BLaER1 (cell line): ENCODE measurements around the gene ARHGAP8.

Experiments used
- H3K27ac ChIP-seq: shearing (Covaris generic); formaldehyde crosslinking; 2 replicates; pipeline ENCODE4 v1.8.1; 2022
- H3K27me3 ChIP-seq: shearing (Covaris generic); formaldehyde crosslinking; 2 replicates; pipeline ENCODE4 v1.8.1; 2022
- H3K36me3 ChIP-seq: shearing (Covaris generic); formaldehyde crosslinking; 2 replicates; pipeline ENCODE4 v1.8.1; 2022
- H3K4me1 ChIP-seq: shearing (Covaris generic); formaldehyde crosslinking; 2 replicates; pipeline ENCODE4 v1.8.1; 2022
- H3K4me2 ChIP-seq: shearing (Covaris generic); formaldehyde crosslinking; 2 replicates; pipeline ENCODE4 v1.8.1; 2022
- H3K4me3 ChIP-seq: shearing (Covaris generic); formaldehyde crosslinking; 2 replicates; pipeline ENCODE4 v1.8.1; 2022
- H3K9ac ChIP-seq: shearing (Covaris generic); formaldehyde crosslinking; 2 replicates; pipeline ENCODE4 v1.8.1; 2022
- H3K9me3 ChIP-seq: shearing (Covaris generic); formaldehyde crosslinking; 2 replicates; pipeline ENCODE4 v1.8.1; 2022
- H4K20me1 ChIP-seq: shearing (Covaris generic); formaldehyde crosslinking; 2 replicates; pipeline ENCODE4 v1.8.1; 2022
- Cebpa-rat ChIP-seq: shearing (Covaris generic); IDR thresholded peaks from 2 replicates; pipeline ENCODE4 v1.8.1; 2022

The ARHGAP8 gene

DNA sequence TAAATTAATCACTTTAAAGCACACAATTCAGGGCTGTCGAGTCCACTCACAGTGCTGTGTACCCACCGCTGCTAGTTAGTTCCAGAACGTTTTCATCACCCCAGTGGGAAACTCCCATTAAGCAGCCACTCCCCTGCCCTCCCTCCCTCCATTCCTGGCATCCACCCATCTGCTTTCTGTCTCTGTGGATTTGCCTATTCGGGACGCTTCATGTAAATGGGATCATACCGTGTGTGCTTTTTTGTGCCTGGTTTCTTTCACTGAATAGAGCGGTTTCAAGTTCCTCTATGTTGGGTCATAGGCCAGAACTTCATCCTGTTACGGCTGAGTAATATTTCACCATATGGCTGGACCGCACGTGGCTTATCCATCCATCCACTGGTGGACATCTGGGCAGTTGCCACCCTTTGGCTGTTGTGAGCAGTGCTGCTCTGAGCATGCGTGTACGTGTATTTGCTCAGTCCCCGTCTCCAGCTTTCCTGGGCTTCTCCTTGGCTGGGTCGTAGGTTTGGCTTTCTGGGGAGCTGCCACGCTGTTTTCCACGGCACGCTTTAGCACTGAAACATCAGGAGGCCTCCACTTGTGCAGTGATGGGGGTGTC lies 30.1 kb downstream of the ARHGAP8 start:
- Histone ChIP-seq H3K9me3 (no peaks in the 10 kb centered on the region), H3K27ac (no peak overlapping the region), H3K4me1 (no peaks in the 10 kb centered on the region), H3K4me2 (no peak overlapping the region), H3K27me3 (no peaks in the 10 kb centered on the region), H3K9ac (no peak overlapping the region), H4K20me1 (no peaks in the 10 kb centered on the region), H3K36me3 (no peaks in the 10 kb centered on the region), H3K4me3 (no peak overlapping the region)
- no peak for TF ChIP-seq Cebpa-rat

DNA sequence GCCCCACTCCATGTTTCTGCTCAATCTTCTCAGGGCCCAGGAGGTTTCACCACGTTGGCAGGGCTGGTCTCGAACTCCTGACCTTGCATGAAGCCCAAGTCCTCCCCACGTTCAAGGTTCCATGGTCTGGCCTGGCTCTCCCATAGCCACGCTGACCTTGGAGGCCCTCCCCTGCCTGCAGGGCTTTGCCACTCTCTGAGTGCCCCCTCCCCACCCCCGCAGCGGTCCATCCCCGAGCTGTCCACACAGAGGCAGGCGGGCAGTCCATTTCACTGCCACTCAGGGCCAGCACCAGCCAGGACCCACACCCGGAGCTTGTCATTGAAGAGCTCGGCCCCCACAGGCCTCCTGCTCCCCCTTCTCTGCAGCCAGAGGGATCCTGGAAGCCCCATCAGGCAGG lies 30.7 kb downstream of the ARHGAP8 start:
- Histone ChIP-seq H3K27me3 (no peaks in the 10 kb centered on the region), H4K20me1 (no peaks in the 10 kb centered on the region), H3K4me1 (no peaks in the 10 kb centered on the region), H3K27ac (no peak overlapping the region), H3K36me3 (no peaks in the 10 kb centered on the region), H3K9me3 (no peaks in the 10 kb centered on the region), H3K4me2 (no peak overlapping the region), H3K4me3 (no peak overlapping the region), H3K9ac (no peak overlapping the region)
- no peak for TF ChIP-seq Cebpa-rat

DNA sequence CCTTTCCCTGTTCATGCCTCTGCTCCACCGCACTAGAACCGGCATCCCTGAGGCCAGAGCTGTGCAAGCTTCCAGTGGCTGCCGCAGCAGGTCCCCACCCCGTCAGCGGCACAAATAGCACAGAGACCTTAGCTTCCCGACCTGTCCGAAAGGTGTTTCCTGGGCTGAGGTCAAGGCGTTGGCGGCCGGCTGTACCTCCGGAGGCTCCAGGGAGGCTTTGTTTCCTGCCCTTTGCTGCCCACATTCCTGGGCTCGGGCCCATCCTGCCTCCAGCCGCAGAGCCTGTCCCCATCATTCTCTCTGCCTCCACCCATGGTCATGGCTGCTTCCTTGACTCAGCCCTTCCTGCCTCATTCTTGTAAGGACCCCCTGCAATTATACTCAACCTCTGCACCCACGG lies 31.2 kb downstream of the ARHGAP8 start:
- Histone ChIP-seq H3K27me3 (no peaks in the 10 kb centered on the region), H3K4me2 (no peak overlapping the region), H3K9me3 (no peaks in the 10 kb centered on the region), H3K27ac (no peak overlapping the region), H4K20me1 (no peaks in the 10 kb centered on the region), H3K36me3 (no peaks in the 10 kb centered on the region), H3K4me1 (no peaks in the 10 kb centered on the region), H3K9ac (no peak overlapping the region), H3K4me3 (no peak overlapping the region)
- TF ChIP-seq Cebpa-rat, result no peak

DNA sequence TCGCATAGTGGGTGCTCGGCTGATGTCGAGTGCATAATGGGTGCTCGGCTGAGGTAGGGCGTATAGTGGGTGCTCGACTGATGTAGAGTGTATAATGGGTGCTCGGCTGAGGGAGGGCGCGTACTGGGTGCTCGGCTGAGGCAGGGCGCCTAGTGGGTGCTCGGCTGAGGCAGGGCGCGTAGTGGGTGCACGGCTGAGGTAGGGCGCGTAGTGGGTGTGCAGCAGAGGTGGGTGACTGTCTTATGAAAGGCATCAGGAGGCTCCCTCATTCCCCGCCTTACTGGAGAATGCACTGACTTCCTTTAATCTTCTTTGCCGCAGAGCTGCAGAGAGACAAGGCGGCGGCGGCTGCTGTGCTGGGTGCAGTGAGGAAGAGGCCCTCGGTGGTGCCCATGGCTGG lies 33.8 kb downstream of the ARHGAP8 start:
- no peak for TF ChIP-seq Cebpa-rat

DNA sequence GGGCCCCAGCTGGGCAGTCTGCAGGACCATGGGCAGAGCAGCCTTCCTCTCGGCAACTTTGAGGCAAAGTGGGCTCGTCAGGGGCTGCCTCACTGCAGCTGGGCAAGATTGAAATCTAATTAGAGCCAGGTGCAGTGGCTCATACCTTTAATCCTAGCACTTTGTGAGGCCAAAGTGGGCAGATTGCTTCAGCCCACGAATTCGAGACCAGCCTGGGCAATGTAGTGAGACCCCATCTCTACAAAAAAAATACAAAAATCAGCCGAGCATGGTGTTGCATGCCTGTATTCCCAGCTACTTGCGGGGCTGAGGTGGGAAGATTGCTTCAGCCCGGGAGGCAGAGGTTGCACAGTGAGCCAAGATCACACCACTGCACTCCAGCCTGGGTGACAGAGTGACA lies 34.2 kb downstream of the ARHGAP8 start:
- H3K4me1 ChIP-seq, result no peaks in the 10 kb centered on the region
- H3K4me3 ChIP-seq, result no peak overlapping the region
- H3K4me2 ChIP-seq, result no peak overlapping the region
- H3K27ac ChIP-seq, result no peak overlapping the region
- H3K27me3 ChIP-seq, result no peaks in the 10 kb centered on the region
- no peak overlapping the region for H3K9ac ChIP-seq
- H3K9me3 ChIP-seq, result no peaks in the 10 kb centered on the region
- no peak for TF ChIP-seq Cebpa-rat
- no peaks in the 10 kb centered on the region for H4K20me1 ChIP-seq
- H3K36me3 ChIP-seq, result no peaks in the 10 kb centered on the region

More for the DNA sequence above, 33.8 kb downstream of the ARHGAP8 start:
- no peak overlapping the region for H3K4me3 ChIP-seq
- H3K27me3 ChIP-seq, result no peaks in the 10 kb centered on the region
- H3K9me3 ChIP-seq, result no peaks in the 10 kb centered on the region
- no peaks in the 10 kb centered on the region for H3K4me1 ChIP-seq
- no peak overlapping the region for H3K9ac ChIP-seq
- no peaks in the 10 kb centered on the region for H3K36me3 ChIP-seq
- H3K27ac ChIP-seq, result no peak overlapping the region
- no peak overlapping the region for H3K4me2 ChIP-seq
- no peaks in the 10 kb centered on the region for H4K20me1 ChIP-seq

DNA sequence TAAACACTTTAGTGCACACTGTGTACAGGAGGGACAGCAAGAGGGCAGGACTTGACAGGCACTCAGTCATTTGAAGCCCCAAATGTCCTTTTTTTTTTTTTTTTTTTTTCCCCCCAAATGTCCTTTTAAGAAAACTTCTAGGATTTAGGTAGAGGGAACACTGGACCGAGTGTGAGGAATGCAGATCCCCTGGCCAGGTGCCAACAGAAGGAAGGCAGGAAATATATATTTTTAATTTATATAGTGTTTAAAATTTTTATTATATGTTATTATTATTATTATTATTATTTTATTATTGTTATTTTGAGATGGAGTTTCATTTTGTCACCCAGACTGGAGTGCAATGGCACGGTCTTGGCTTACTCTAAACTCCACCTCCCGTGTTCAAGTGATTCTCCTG lies 35.5 kb downstream of the ARHGAP8 start:
- Histone ChIP-seq H3K36me3 (no peaks in the 10 kb centered on the region), H3K4me1 (no peaks in the 10 kb centered on the region), H4K20me1 (no peaks in the 10 kb centered on the region), H3K4me3 (no peak overlapping the region), H3K9me3 (no peaks in the 10 kb centered on the region), H3K9ac (no peak overlapping the region), H3K4me2 (no peak overlapping the region), H3K27ac (no peak overlapping the region), H3K27me3 (no peaks in the 10 kb centered on the region)
- no peak for TF ChIP-seq Cebpa-rat

DNA sequence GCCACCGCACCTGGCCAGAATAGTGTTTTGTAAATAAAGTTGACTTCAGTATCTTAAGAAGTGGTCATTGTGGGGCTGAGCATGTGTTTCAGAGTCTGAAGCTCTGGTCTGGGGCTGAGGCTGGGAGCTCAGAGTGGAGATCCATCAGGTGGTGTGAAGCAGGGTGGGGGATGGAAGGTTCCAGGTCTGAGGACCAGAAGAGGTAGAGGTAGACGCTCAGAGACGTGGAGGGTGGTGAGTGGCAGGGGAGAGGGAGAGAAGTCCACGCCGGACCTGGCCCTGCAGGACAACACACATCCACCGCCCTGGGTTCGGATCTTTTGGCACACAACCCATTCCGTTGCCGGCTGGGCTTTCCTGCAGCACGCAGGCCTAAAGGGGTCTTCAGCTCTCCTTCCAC lies 40.7 kb downstream of the ARHGAP8 start:
- Histone ChIP-seq H3K4me2 (no peak overlapping the region), H3K9ac (no peak overlapping the region), H3K36me3 (no peaks in the 10 kb centered on the region), H3K9me3 (no peaks in the 10 kb centered on the region), H4K20me1 (no peaks in the 10 kb centered on the region), H3K4me3 (no peak overlapping the region), H3K27ac (no peak overlapping the region), H3K27me3 (no peaks in the 10 kb centered on the region), H3K4me1 (no peaks in the 10 kb centered on the region)
- no peak for TF ChIP-seq Cebpa-rat

DNA sequence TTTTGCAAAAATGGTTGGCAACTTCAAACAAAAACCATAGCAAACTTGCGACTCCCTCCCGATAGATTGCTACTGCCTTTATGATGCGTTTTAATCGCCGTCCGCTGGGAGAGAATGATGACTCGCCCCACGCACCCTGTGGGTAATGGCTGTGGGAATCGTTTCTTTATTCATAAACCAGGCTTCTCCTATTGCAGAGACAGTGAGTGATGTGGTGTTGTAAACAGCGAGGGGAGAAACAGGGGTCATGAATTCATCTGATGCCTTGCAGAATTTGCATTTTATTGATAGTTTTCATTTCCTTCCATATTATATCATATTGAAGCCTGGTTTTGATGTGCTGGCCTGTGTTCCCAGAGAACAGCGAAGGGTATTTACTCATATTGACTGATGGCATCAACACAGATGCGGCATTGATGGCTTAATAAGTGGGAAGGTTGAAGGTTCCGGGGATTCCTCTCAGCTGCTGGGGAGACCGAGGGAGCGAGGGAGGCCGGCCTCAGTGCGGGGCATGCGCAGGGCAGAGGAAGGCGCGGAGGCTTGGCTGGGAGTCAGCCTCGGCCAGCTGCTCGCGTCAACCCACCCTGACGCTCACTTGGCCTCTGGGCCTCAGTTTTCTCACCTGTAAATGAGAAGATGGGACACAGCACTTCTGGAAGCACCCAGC lies 41.3 kb downstream of the ARHGAP8 start:
- H3K4me3 ChIP-seq, result no peak overlapping the region
- no peaks in the 10 kb centered on the region for H3K27me3 ChIP-seq
- H3K4me2 ChIP-seq, result no peak overlapping the region
- H3K4me1 ChIP-seq, result no peaks in the 10 kb centered on the region
- no peaks in the 10 kb centered on the region for H3K9me3 ChIP-seq
- no peaks in the 10 kb centered on the region for H3K36me3 ChIP-seq
- H3K27ac ChIP-seq, result no peak overlapping the region
- TF ChIP-seq Cebpa-rat, result no peak
- H3K9ac ChIP-seq, result no peak overlapping the region
- H4K20me1 ChIP-seq, result no peaks in the 10 kb centered on the region

DNA sequence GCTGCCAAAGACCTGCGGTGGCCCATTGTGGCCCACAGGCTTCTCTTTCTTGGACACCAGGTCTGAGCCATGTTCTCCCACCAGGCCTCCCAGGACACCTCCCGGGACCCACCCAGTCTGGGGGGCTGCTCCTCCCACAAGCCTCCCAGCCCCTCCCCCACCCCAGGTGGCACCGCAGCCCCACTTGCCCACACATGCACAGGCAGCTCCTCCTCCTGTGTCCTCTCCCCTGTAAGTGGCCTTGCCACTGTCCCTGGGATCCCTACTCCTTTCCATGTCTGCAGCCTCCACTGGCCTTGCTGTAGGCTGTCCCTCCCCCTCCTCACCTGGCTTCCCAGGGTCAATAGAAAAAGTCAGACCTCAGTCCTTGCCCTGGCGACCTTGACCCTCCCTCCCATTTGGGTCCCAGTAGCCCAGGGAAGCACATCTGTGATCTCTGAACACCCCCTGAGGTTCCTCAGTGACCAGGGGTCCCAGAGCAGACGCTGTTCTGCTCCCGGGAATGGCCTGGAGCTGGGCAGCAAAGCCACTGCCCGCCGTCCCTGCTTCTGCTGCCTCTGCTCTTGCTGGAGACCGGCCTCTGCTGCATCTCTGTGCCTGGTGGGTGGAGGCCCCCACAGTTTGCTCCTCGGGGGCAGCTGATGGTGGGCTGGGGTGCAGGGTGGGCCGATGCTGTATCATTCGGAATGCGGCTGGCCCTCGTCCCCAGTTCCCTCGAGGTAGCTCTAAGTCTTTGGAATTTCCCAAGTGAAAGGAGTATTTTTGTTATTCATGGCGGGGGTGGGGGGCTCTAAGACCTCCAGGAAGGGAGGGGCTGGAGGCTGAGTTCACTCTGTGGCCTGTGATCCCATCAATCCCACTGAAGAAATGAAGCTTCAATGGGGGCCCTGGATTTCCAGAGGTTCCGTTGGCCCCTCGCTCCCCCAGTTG lies 43.6 kb downstream of the ARHGAP8 start:
- Histone ChIP-seq H3K4me1 (no peaks in the 10 kb centered on the region), H3K9ac (no peak overlapping the region)

DNA sequence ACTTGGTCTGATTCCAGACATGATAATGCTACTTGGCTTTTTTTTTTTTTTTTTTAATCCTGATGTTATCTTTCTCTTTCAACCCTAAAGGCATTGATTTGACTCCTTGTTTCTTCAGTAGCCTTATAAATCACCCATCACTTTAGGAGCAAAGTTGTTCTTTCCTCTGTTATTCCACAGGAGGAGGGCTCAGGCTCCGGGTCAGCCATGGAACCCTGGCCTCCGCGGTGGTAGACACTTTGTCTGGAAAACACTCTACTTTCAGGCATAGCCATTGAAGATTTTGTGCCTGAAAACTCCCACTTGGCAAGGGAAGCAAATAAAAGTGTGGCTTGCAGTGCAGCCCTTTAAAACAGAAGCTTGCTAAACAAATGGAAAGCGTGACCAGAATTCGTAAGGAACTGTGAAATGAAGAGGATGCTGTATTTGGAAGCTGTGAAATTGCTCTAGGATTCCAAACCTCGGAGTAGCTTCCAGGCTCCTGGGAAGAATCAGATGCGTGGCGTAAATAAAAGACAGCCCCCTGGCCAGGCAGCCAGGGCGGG lies 44.9 kb downstream of the ARHGAP8 start:
- Histone ChIP-seq H3K4me1 (no peaks in the 10 kb centered on the region), H3K4me3 (no peak overlapping the region), H3K27ac (no peak overlapping the region), H3K36me3 (no peaks in the 10 kb centered on the region), H3K9ac (no peak overlapping the region), H3K4me2 (no peak overlapping the region), H3K27me3 (no peaks in the 10 kb centered on the region), H4K20me1 (no peaks in the 10 kb centered on the region), H3K9me3 (no peaks in the 10 kb centered on the region)
- TF ChIP-seq Cebpa-rat, result no peak

More for the DNA sequence above, 43.6 kb downstream of the ARHGAP8 start:
- TF ChIP-seq Cebpa-rat, result no peak
- Histone ChIP-seq H3K27ac (no peak overlapping the region), H3K36me3 (no peaks in the 10 kb centered on the region), H3K4me3 (no peak overlapping the region), H3K27me3 (no peaks in the 10 kb centered on the region), H4K20me1 (no peaks in the 10 kb centered on the region), H3K9me3 (no peaks in the 10 kb centered on the region), H3K4me2 (no peak overlapping the region)
